ENCODE data around the gene ZNF593OS. TPM values are rescaled to one million over a fixed set of nuclear protein-coding genes. Genes with fewer than 3 reads are reported as not detected.

Gene ZNF593OS
- total and polyA plus RNA-seq, 2 of the 8 experiments (the other 6 are each of a cell fraction or from before 2014, with no cell fraction given): not detected

GRCh38 chr1:26210147-26210870, 38.7 kb upstream of the ZNF593OS start (continued):
- no peak for TF ChIP-seq CHD7 (IDR thresholded peaks at IDR 0.05; ENCODE audit: insufficient replicate concordance, low read length)

Data from H1 (cell line).